Endothelial cell of umbilical vein (primary cell): ENCODE data around the gene ADAMTS6. TPM values are rescaled to one million over a fixed set of nuclear protein-coding genes. Genes with fewer than 3 reads are reported as not detected.

Experiments used
- BruUV-seq: library from RNA; stranded (reverse); fragments of 400-500 nt; replicated peaks from 2 replicates; lab custom pipeline; 2021; lab: Mats Ljungman, UMichigan
- CTCF ChIA-PET: fragments of 300-600, 350-600 bp; sonication (Branson Sonifier 250); formaldehyde crosslinking; loops from one replicate; lab custom pipeline; 2021; ENCODE audit warnings: antibody characterized with exemption, inconsistent platforms; lab: Charles Lee
- POLR2A ChIA-PET: fragments of 300-600, 350-600 bp; sonication (Branson Sonifier 250); formaldehyde crosslinking; loops from one replicate; lab custom pipeline; 2021; ENCODE audit warnings: antibody characterized with exemption, inconsistent platforms; lab: Charles Lee
- DNase-seq: peaks from one replicate; pipeline ENCODE4 v3.0.0-alpha.2; 2011; ENCODE audit warnings: low read depth, low spot score
- FAIRE-seq: peaks from 2 replicates; lab custom pipeline; 2011; peaks lifted over from hg19 to GRCh38; lab: Jason Lieb, UNC
- H2AFZ ChIP-seq: 2 replicates; pipeline ENCODE4 v1.6.0; 2012; ENCODE audit warnings: low read depth, low read length, control low read depth, inconsistent platforms
- H3K27ac ChIP-seq: 2 replicates; pipeline ENCODE4 v1.5.1; 2011; ENCODE audit warnings: low read depth, mild to moderate bottlenecking, control low read depth, low read length, moderate library complexity; ENCODE audit not compliant: insufficient read depth
- H3K27me3 ChIP-seq, 2 experiments: 2 replicates each; pipeline versions ENCODE4 v1.6.0 to v1.6.1; 2011; ENCODE audit warnings: low read length in 2 of 2, mixed read lengths in 1 of 2; ENCODE audit not compliant: control insufficient read depth in 2 of 2, insufficient read depth in 2 of 2
- H3K36me3 ChIP-seq, 2 experiments: 2 replicates in 1 of 2; 3 replicates in 1 of 2; pipeline ENCODE4 v1.5.1; 2011; ENCODE audit warnings: low read length in 2 of 2, mild to moderate bottlenecking in 1 of 2, moderate library complexity in 1 of 2; ENCODE audit not compliant: control insufficient read depth in 2 of 2, insufficient read depth in 2 of 2; ENCODE audit errors: extremely low read depth in 1 of 2
- H3K4me1 ChIP-seq: 3 replicates; pipeline ENCODE4 v1.5.1; 2011; ENCODE audit warnings: mild to moderate bottlenecking, low read length; ENCODE audit not compliant: control insufficient read depth, insufficient read depth; ENCODE audit errors: extremely low read depth
- H3K4me2 ChIP-seq: 2 replicates; pipeline ENCODE4 v1.6.1; 2011; ENCODE audit warnings: low read length, control low read depth, mixed read lengths; ENCODE audit not compliant: insufficient read depth
- H3K4me3 ChIP-seq, 3 experiments: fragments of 200-600 bp in 1 of 3; sonication (generic), shearing (Covaris generic) in 1 of 3; replicated peaks in 1 of 3; 2 replicates each; pipeline ENCODE4 v1.5.1; 2011 to 2016; ENCODE audit warnings: control low read depth in 3 of 3, low read length in 3 of 3, mild to moderate bottlenecking in 2 of 3, inconsistent platforms in 1 of 3, low read depth in 1 of 3, moderate library complexity in 1 of 3; ENCODE audit not compliant: insufficient read depth in 1 of 3
- H3K79me2 ChIP-seq: 2 replicates; pipeline ENCODE4 v1.6.0; 2012; ENCODE audit warnings: low read length, inconsistent platforms; ENCODE audit not compliant: control insufficient read depth, insufficient read depth
- H3K9ac ChIP-seq: replicated peaks from 2 replicates; pipeline ENCODE3; 2011; ENCODE audit warnings: low read length, control low read depth; ENCODE audit not compliant: insufficient read depth; ENCODE audit errors: extremely low read depth
- H3K9me1 ChIP-seq: replicated peaks from 3 replicates; pipeline ENCODE4 v1.6.0; 2011; ENCODE audit warnings: mild to moderate bottlenecking, low read length; ENCODE audit not compliant: control insufficient read depth, insufficient read depth; ENCODE audit errors: extremely low read depth
- H3K9me3 ChIP-seq: replicated peaks from 2 replicates; pipeline ENCODE4 v1.5.1; 2012; ENCODE audit warnings: low read length, inconsistent platforms; ENCODE audit not compliant: control insufficient read depth, insufficient read depth
- H4K20me1 ChIP-seq: replicated peaks from 2 replicates; pipeline ENCODE3; 2011; ENCODE audit warnings: mild to moderate bottlenecking, low read length; ENCODE audit not compliant: control insufficient read depth, insufficient read depth; ENCODE audit errors: extremely low read depth
- EZH2 ChIP-seq: IDR thresholded peaks from 2 replicates; pipeline ENCODE4 v1.6.1; 2012; ENCODE audit warnings: borderline replicate concordance, low read depth, mild to moderate bottlenecking, moderate library complexity, low read length, inconsistent platforms; ENCODE audit not compliant: severe bottlenecking
- JUN ChIP-seq: IDR thresholded peaks from 2 replicates; pipeline ENCODE4 v1.6.1; 2011; ENCODE audit warnings: borderline replicate concordance, low read depth; ENCODE audit not compliant: insufficient read length, insufficient read depth
- POLR2A ChIP-seq: IDR thresholded peaks from 2 replicates; pipeline ENCODE4 v1.6.1; 2012; ENCODE audit warnings: low read depth, mild to moderate bottlenecking, control low read depth, low read length
- POLR2AphosphoS5 ChIP-seq: IDR thresholded peaks from 2 replicates; pipeline ENCODE4 v1.6.1; 2012; ENCODE audit warnings: low read depth, mild to moderate bottlenecking, control low read depth, low read length, moderate library complexity; ENCODE audit not compliant: insufficient read depth
- dilution Hi-C: fragments of 300-500 bp; cut with MboI; formaldehyde crosslinking; loops from one replicate; pipeline ENCODE4 v1.15.0; 2019; ENCODE audit warnings: low sequenced_read_pairs; ENCODE audit not compliant: extremely low pct_ligation_motif_present
- intact Hi-C: fragments of 100-400 bp; cut with micrococcal nuclease; formaldehyde crosslinking; loops from one replicate; pipeline ENCODE4 v1.10.0; 2022
- polyA plus RNA-seq, 4 experiments: library from polyadenylated mRNA; depleted of rRNA in 3 of 4; stranded (reverse) in 3 of 4; unstranded in 1 of 4; fragments of >200 nt; gene quantifications; 2 replicates each; pipeline versions ENCODE4 v1.2.1 to v1.2.3, GENCODE V29; 2011 to 2012; ENCODE audit warnings: missing spikeins in 1 of 4
- total RNA-seq: library from RNA; stranded (reverse); gene quantifications from 2 replicates; pipeline ENCODE4 v1.2.3, GENCODE V29; 2021

ADAMTS6 gene
- total and polyA plus RNA-seq, 2 donors (not counting 3 experiments of a cell fraction or from before 2014, with no cell fraction given), result 20.4 to 43.4 TPM

GRCh38 chr5:65104831-65105230 is 376.9 kb downstream of the ADAMTS6 start:
- Histone ChIP-seq H3K27me3 (no peaks in the 10 kb centered on the region), H3K4me2 (no peak overlapping the region), H4K20me1 (no peaks in the 10 kb centered on the region), H2AFZ (no peak overlapping the region), H3K9me3 (no peaks in the 10 kb centered on the region), H3K36me3 (no peaks in the 10 kb centered on the region), H3K9me1 (no peaks in the 10 kb centered on the region), H3K9ac (no peak overlapping the region), H3K27ac (no peak overlapping the region), H3K4me1 (peaks cover 13% of the 10 kb centered on the region), H3K4me3 (no peak overlapping the region), H3K79me2 (no peaks in the 10 kb centered on the region)
- TF ChIP-seq JUN (no peak), POLR2AphosphoS5 (no peak), EZH2 (no peak), POLR2A (no peak)
- BruUV-seq, result no TSS peak
- POLR2A ChIA-PET, result no interaction called here
- dilution Hi-C loops, result no loop called here
- intact Hi-C loops, result no loop called here
- CTCF ChIA-PET, result interaction anchor here (7.8 kb wide), 1 partner anchor 377 kb away, joined by 106 read pairs; the partner anchor contains the start of gene ADAMTS6
- no peak for DNase-seq
- FAIRE-seq, result no peak

- no peaks in the 10 kb centered on the region for H3K9me3 ChIP-seq
- dilution Hi-C loops (no loop called here), intact Hi-C loops (loop anchor here (2.0 kb wide), 2 partner anchors 95 to 293 kb away; no protein-coding TSS in a partner anchor)
- peak overlapping the region; percentile 55 for H3K9ac ChIP-seq
- no peaks in the 10 kb centered on the region for H3K27me3 ChIP-seq
- TF ChIP-seq EZH2, result no peak
- H3K36me3 ChIP-seq, result no peaks in the 10 kb centered on the region
- no peaks in the 10 kb centered on the region for H4K20me1 ChIP-seq
- peak overlapping the region; percentile 63 for H3K27ac ChIP-seq
- ChIA-PET CTCF (interaction anchor here (1.0 to 7.8 kb wide), 7 partner anchors 10 to 378 kb away, joined by 3 to 106 read pairs (median 3); partner anchors contain the start of gene ADAMTS6), POLR2A (interaction anchor here (1.6 kb wide), 1 partner anchor 68 kb away, joined by 4 read pairs; no protein-coding TSS in a partner anchor)
- BruUV-seq, result no TSS peak
- H3K4me2 ChIP-seq, result peak overlapping the region; percentile 33
- H3K9me1 ChIP-seq, result no peaks in the 10 kb centered on the region
- FAIRE-seq, result no peak
- peak overlapping the region; percentile 88 for H2AFZ ChIP-seq
- H3K79me2 ChIP-seq, result no peaks in the 10 kb centered on the region
- peak overlapping the region in 1 of 3 experiments; percentile 23 for H3K4me3 ChIP-seq
- DNase-seq, result no peak
- peaks cover 13% of the 10 kb centered on the region for H3K4me1 ChIP-seq
These were observed 377.8 kb downstream of the ADAMTS6 start for GRCh38 chr5:65103756-65104440.
